Stimulated activated naive CD8-positive, alpha-beta T cell treated with anti-CD3 and anti-CD28 coated beads, Interleukin-15, amount 100 ng/mL, for 72 hours (primary cell): ENCODE measurements around the gene SPSB4.

Experiments used
- ATAC-seq: fragments of 150-1000 bp; cut with Tn5 transposase; 2 replicates; pipeline ENCODE4 v1.10.0; 2021; ENCODE audit warnings: mild to moderate bottlenecking, moderate library complexity
- DNase-seq, 2 donors: peaks; one replicate each; pipeline ENCODE4 v3.0.0; 2021 to 2022
- H3K27ac Mint-ChIP-seq, 2 donors: one replicate each; pipeline ENCODE4 v1.8.0; 2022; ENCODE audit warnings: mild to moderate bottlenecking in 2 of 2, mixed read lengths in 2 of 2, moderate library complexity in 2 of 2
- H3K27me3 Mint-ChIP-seq: one replicate; pipeline ENCODE4 v1.8.0; 2022; ENCODE audit warnings: mixed read lengths
- H3K4me1 Mint-ChIP-seq: one replicate; pipeline ENCODE4 v1.8.0; 2022; ENCODE audit warnings: mild to moderate bottlenecking, mixed read lengths
- H3K4me3 Mint-ChIP-seq, 2 donors: one replicate each; pipeline ENCODE4 v1.8.0; 2022; ENCODE audit warnings: mild to moderate bottlenecking in 2 of 2, mixed read lengths in 2 of 2, moderate library complexity in 1 of 2
- H3K9me3 Mint-ChIP-seq, 2 donors: one replicate each; pipeline ENCODE4 v1.8.0; 2022; ENCODE audit warnings: mixed read lengths in 2 of 2

Gene SPSB4

GRCh38 chr3:141164852-141165251 is 113.7 kb downstream of the SPSB4 start:
- Mint-ChIP-seq H3K4me1 (no peaks in the 10 kb centered on the region), H3K9me3 (peaks cover 9% of the 10 kb centered on the region in 2 donors), H3K27me3 (no peaks in the 10 kb centered on the region), H3K27ac (no peak overlapping the region), H3K4me3 (no peak overlapping the region)
- ATAC-seq = no peak
- DNase-seq = no peak

DNA sequence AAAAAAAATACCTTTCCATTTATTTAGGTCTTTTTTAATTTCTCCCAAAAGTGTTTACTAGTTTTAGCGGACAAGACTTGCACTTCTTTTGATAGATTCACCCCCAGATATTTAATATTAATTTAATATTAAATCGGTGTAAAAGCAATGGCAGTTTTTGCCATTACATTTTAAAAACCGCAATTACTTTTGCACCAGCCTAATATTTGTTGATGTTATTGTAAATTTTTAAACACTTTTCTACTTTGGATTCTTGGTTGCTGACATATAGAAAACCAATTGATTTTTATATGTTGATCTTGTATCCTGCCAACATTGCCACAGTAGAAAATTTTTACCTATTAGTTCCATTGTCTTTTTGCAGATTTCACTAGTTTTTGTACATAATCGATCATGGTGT is 116.5 kb downstream of the SPSB4 start:
- Mint-ChIP-seq H3K9me3 (peaks cover 0 to 3% of the 10 kb centered on the region in 2 donors), H3K27ac (no peak overlapping the region)
- DNase-seq = no peak

DNA sequence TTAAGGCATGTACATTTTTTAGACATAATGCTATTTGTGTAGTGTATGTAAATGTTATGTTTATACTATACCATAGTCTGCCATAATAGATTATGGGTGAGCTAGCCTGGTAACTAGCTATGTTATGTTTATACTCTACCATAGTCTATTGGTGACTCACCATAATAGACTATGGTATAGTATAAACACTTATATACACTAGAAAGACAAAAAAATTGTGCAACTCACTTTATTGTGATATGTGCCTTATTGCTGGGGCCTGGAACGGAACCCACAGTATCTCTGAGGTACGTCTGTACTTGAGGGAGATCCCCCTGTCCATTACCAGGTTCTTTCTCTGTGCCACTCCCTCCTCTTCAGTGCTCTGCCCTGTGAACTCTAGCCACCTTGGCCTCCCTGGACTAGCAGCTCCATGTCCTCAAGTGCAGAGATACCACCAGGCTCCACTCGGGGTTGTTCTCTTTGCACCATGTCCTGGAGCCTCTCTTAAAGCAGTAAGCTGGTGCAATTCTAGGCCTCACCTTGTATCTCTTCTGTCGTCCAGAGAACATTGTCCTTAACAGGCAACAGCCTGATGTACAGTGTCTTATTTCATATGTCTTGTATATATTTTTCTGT is 119.6 kb downstream of the SPSB4 start:
- Mint-ChIP-seq H3K4me3 (no peak overlapping the region), H3K9me3 (peaks cover 0 to 3% of the 10 kb centered on the region in 2 donors), H3K27ac (no peak overlapping the region), H3K4me1 (no peaks in the 10 kb centered on the region), H3K27me3 (peaks cover 6% of the 10 kb centered on the region)
- ATAC-seq (no peak), DNase-seq (no peak)

More for the DNA sequence above, 116.5 kb downstream of the SPSB4 start:
- H3K4me1 Mint-ChIP-seq = no peaks in the 10 kb centered on the region
- no peaks in the 10 kb centered on the region for H3K27me3 Mint-ChIP-seq
- no peak for ATAC-seq
- no peak overlapping the region for H3K4me3 Mint-ChIP-seq

DNA sequence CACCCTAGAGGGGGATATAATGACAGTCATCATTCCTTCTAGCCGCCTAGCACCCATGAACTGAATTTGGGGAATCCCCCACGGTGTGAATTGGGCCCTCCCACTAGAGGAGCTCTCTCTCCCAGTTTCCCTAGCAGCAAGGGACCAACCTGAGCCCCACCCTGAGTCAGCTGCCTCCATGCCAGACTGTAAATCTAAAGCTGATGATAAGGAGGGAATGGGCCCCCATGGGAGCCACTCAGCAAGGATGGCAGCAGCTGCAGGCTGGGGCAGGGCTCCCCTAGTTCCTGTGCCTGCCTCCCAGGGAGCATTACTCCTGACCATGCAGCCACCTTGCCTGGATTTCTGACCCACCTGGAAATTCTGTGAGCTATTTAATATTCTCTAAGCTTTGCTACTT is 123.5 kb downstream of the SPSB4 start:
- H3K4me3 Mint-ChIP-seq = no peak overlapping the region
- no peaks in the 10 kb centered on the region for H3K4me1 Mint-ChIP-seq
- H3K27ac Mint-ChIP-seq = no peak overlapping the region
- H3K27me3 Mint-ChIP-seq = peaks cover 6% of the 10 kb centered on the region
- ATAC-seq (no peak), DNase-seq (no peak)
- peaks cover 3 to 6% of the 10 kb centered on the region in 2 donors for H3K9me3 Mint-ChIP-seq

DNA sequence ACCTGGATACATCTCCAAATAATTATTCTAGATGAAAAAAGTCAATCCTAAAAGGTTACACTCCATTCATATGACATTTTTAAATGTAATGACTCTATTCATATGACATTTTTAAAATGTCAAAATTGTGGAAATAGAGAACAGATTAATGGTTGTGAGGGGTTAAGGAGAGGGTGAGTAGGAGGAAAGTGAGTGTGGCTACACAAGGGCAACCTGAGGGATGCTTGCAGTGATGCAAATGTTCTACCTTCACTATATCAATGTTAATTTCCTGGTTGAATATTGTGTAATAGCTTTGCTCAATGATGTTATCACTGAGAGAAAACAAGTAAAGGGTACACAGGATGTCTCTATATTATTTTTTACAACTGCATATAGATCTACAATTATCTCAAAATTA is 125.6 kb downstream of the SPSB4 start:
- H3K27ac Mint-ChIP-seq = no peak overlapping the region
- no peaks in the 10 kb centered on the region for H3K4me1 Mint-ChIP-seq
- no peak overlapping the region for H3K4me3 Mint-ChIP-seq
- peaks cover 6% of the 10 kb centered on the region for H3K27me3 Mint-ChIP-seq
- DNase-seq (no peak), ATAC-seq (no peak)
- peaks cover 6 to 22% of the 10 kb centered on the region in 2 donors for H3K9me3 Mint-ChIP-seq

- Mint-ChIP-seq H3K27me3 (peaks cover 6% of the 10 kb centered on the region), H3K27ac (no peak overlapping the region), H3K9me3 (peaks cover 6 to 22% of the 10 kb centered on the region in 2 donors), H3K4me1 (no peaks in the 10 kb centered on the region), H3K4me3 (no peak overlapping the region)
- ATAC-seq = no peak
- no peak for DNase-seq
Observed at GRCh38 chr3:141178026-141178425, 126.9 kb downstream of the SPSB4 start.

DNA sequence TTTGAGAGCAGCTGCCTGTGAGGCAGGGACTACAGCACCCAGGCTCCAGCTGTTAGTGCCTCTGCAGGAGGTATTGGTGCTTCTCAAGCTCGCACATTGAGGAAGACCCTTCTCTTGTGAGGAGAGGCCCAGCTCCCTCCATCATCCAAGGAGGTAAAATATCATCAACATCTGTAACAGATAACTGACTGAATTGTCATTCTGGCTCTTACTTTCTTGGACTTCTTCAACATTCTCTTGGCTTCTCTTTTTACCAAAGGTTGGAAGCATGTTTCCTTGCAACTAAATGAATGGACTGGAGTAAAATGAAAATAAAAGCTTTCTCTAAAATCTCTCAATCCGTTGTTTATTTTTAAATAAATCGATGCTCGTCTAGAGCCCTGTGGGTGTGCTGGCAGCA is 127.4 kb downstream of the SPSB4 start:
- H3K27ac Mint-ChIP-seq = no peak overlapping the region
- ATAC-seq = no peak
- DNase-seq = no peak
- H3K9me3 Mint-ChIP-seq = peaks cover 6 to 22% of the 10 kb centered on the region in 2 donors
- H3K4me1 Mint-ChIP-seq = no peaks in the 10 kb centered on the region
- H3K4me3 Mint-ChIP-seq = no peak overlapping the region
- H3K27me3 Mint-ChIP-seq = peaks cover 6% of the 10 kb centered on the region

- ATAC-seq = no peak
- no peak for DNase-seq
- Mint-ChIP-seq H3K4me3 (no peak overlapping the region), H3K27ac (no peak overlapping the region), H3K9me3 (peaks cover 6 to 22% of the 10 kb centered on the region in 2 donors), H3K27me3 (peaks cover 2% of the 10 kb centered on the region), H3K4me1 (no peaks in the 10 kb centered on the region)
Observed at GRCh38 chr3:141179983-141180382, 128.8 kb downstream of the SPSB4 start.

DNA sequence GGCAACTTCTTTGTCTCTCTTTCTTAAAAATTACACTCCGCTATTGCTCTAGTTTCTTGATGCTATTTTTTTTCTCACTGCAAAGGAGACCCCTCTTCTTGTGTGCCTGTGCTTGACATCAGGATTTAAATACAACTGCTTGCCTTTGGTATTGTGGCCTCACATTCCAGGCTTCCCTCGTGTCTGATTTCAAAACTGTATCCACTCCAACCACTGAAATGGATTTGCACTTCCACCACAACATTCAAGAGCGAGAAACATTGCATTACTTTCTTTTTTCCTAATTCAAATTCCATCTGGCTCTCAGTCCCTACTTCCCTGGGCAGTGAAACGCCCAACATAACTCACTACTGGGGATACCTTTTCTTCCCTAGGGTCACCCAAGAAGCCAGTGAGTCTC is 130.0 kb downstream of the SPSB4 start:
- ATAC-seq = no peak
- H3K4me3 Mint-ChIP-seq = no peak overlapping the region
- peak overlapping the region in 1 of 2 donors; percentile 8 for H3K27ac Mint-ChIP-seq
- H3K9me3 Mint-ChIP-seq = peaks cover 6 to 22% of the 10 kb centered on the region in 2 donors
- no peaks in the 10 kb centered on the region for H3K4me1 Mint-ChIP-seq
- no peaks in the 10 kb centered on the region for H3K27me3 Mint-ChIP-seq
- DNase-seq = no peak

- no peaks in the 10 kb centered on the region for H3K27me3 Mint-ChIP-seq
- no peak overlapping the region for H3K4me3 Mint-ChIP-seq
- peaks cover 6 to 22% of the 10 kb centered on the region in 2 donors for H3K9me3 Mint-ChIP-seq
- H3K27ac Mint-ChIP-seq = no peak overlapping the region
- no peaks in the 10 kb centered on the region for H3K4me1 Mint-ChIP-seq
- DNase-seq (no peak), ATAC-seq (no peak)
Observed at GRCh38 chr3:141181819-141182218, 130.7 kb downstream of the SPSB4 start.

DNA sequence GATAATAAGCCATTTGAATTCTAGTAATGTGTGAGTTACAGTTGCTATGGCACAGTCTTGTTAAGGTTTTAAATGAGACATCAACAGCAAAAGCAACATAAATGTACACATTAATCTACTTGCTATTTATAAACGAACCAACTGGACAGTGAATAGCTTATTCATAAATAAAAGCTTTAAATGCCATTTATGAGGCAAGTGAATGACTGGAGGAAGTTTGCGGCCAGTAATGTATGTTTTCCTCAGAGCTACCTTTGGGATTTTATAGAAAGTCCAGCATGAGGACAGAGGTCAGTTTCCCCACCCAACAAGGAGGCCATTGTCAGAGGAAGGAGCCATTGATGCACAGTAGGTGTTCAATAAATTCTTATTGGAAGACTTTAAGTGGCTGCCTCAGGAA is 132.5 kb downstream of the SPSB4 start:
- Mint-ChIP-seq H3K27me3 (no peaks in the 10 kb centered on the region), H3K9me3 (peaks cover 6 to 22% of the 10 kb centered on the region in 2 donors), H3K4me1 (no peaks in the 10 kb centered on the region), H3K27ac (no peak overlapping the region), H3K4me3 (no peak overlapping the region)
- no peak for DNase-seq
- ATAC-seq = no peak

DNA sequence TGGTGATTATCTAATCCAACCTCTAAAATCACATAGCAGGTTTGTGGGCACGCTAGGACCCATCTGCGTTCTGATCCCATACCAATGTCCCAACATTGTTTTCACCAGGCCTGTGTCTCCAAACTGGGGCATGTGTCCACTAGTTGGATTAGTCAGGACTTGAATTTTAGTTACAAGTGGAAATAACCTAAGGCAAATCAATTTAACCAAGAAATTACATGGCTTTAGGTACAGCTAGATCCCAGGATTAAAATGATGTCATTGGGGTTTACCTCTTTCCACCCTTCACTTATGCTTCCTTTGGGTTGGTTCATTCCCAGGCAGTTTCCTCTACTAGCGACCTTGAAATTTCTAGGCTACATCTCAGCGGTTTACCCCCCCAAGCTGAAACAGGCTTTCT is 133.3 kb downstream of the SPSB4 start:
- Mint-ChIP-seq H3K9me3 (peaks cover 6 to 19% of the 10 kb centered on the region in 2 donors), H3K4me3 (no peak overlapping the region), H3K27me3 (no peaks in the 10 kb centered on the region), H3K4me1 (no peaks in the 10 kb centered on the region), H3K27ac (no peak overlapping the region)
- no peak for DNase-seq
- ATAC-seq = no peak

- no peak overlapping the region for H3K4me3 Mint-ChIP-seq
- H3K27ac Mint-ChIP-seq = no peak overlapping the region
- no peaks in the 10 kb centered on the region for H3K27me3 Mint-ChIP-seq
- ATAC-seq = no peak
- H3K9me3 Mint-ChIP-seq = no peaks in the 10 kb centered on the region
- peaks cover 15% of the 10 kb centered on the region for H3K4me1 Mint-ChIP-seq
- DNase-seq = no peak
Observed at GRCh38 chr3:141191097-141191749, 140.1 kb downstream of the SPSB4 start.

GRCh38 chr3:141192345-141192744 is 141.2 kb downstream of the SPSB4 start:
- Mint-ChIP-seq H3K9me3 (no peaks in the 10 kb centered on the region), H3K4me3 (peak overlapping the region in 1 of 2 donors; percentile 13), H3K27ac (no peak overlapping the region), H3K27me3 (no peaks in the 10 kb centered on the region), H3K4me1 (peaks cover 15% of the 10 kb centered on the region)
- peak; percentile 94 to 97 for DNase-seq
- ATAC-seq = peak; percentile 99

- H3K27ac Mint-ChIP-seq = no peak overlapping the region
- no peaks in the 10 kb centered on the region for H3K9me3 Mint-ChIP-seq
- no peak for ATAC-seq
- peaks cover 15% of the 10 kb centered on the region for H3K4me1 Mint-ChIP-seq
- H3K4me3 Mint-ChIP-seq = no peak overlapping the region
- no peak for DNase-seq
- H3K27me3 Mint-ChIP-seq = no peaks in the 10 kb centered on the region
Observed at GRCh38 chr3:141193066-141193830, 142.1 kb downstream of the SPSB4 start.
